ENCODE data around the gene GSTM4. TPM values are rescaled to one million over a fixed set of nuclear protein-coding genes. Genes with fewer than 3 reads are reported as not detected.

GSTM4 gene
- total RNA-seq, 2 experiments from 2014 or later = 18.1 to 20.6 TPM

DNA sequence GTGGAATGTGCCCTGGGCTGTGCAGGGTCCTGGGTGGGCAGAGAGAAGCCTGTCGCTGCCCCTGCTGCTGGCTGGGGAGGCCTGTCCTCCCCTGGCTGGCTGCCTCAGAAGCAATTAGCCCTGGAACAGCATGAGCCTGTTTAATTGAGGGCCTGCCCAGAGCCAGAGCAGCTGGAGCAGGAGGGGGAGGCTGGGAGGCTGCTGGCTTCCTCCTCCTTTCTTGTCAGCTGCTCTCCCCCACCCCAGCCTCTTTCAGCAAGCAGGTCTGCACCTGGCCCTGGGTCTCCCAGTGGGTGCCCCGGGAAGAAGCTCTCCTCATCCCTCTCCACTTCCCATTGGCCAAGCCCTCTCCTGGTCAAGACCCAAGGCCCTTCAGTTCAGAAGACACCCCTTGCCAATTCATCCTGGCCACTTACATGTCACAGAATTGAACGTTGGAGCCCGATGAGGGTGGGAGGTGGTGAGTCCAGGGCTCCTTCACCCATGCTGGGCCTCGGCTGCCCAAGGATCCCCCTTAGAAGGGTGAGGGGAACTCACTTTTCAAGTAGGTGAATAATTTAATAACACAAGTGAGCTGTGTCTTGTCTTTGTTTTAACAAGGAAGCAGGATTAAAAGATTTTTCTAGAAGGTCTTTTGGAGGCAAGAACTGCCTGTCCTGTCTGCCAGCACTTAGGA, 23.1 kb upstream of the GSTM4 start:
- intact Hi-C loops (cut with DNase I, micrococcal nuclease) = no loop called here
- POLR2A ChIA-PET = no interaction called here
- no peaks in the 10 kb centered on the region for H3K9me3 Mint-ChIP-seq (ENCODE audit: low read depth)
- CTCF ChIA-PET = interaction anchor here (0.7 to 15.1 kb wide), 7 partner anchors 7 to 1397 kb away, joined by 3 to 190 read pairs (median 3); partner anchors contain the start of gene GPR61
- H3K27me3 Mint-ChIP-seq = no peaks in the 10 kb centered on the region
- no peak overlapping the region for H3K27ac Mint-ChIP-seq
- H3K4me3 Mint-ChIP-seq = no peak overlapping the region
- ATAC-seq (no peak), DNase-seq (no peak)
- H3K36me3 Mint-ChIP-seq (ENCODE audit: low read depth) = peaks cover 23% of the 10 kb centered on the region
- peaks cover 17% of the 10 kb centered on the region for H3K4me1 Mint-ChIP-seq

DNA sequence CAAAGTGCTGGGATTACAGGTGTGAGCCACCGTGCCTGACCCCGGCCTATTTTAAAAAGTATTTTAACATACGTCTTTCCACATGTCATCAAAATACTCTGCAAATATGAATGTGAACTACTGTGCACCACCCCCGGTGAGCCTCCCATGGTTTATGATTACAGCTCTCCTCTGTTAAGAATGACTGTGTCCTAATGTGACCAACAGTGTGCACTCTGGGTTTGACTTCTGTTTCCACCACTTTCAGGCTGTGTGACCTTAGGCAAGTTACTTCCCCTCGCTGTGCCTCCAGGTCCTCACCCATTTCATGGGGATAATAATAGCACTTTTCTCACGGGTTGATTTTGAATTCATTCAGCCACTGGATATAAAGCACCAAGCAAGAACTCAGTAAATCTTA, 21.6 kb upstream of the GSTM4 start:
- ATAC-seq = peak; percentile 72
- peak; percentile 41 for DNase-seq
- no peaks in the 10 kb centered on the region for H3K9me3 Mint-ChIP-seq (ENCODE audit: low read depth)
- POLR2A ChIA-PET = no interaction called here
- H3K4me3 Mint-ChIP-seq = no peak overlapping the region
- H3K4me1 Mint-ChIP-seq = peaks cover 14% of the 10 kb centered on the region
- H3K27me3 Mint-ChIP-seq = no peaks in the 10 kb centered on the region
- peak overlapping the region; percentile 9 for H3K27ac Mint-ChIP-seq
- CTCF ChIA-PET = interaction anchor here (0.5 to 15.1 kb wide), 4 partner anchors 16 to 105 kb away, joined by 3 to 190 read pairs (median 4); partner anchors contain the start of genes GNAI3 and GPR61
- H3K36me3 Mint-ChIP-seq (ENCODE audit: low read depth) = peaks cover 13% of the 10 kb centered on the region
- intact Hi-C loops (cut with DNase I, micrococcal nuclease) = no loop called here

DNA sequence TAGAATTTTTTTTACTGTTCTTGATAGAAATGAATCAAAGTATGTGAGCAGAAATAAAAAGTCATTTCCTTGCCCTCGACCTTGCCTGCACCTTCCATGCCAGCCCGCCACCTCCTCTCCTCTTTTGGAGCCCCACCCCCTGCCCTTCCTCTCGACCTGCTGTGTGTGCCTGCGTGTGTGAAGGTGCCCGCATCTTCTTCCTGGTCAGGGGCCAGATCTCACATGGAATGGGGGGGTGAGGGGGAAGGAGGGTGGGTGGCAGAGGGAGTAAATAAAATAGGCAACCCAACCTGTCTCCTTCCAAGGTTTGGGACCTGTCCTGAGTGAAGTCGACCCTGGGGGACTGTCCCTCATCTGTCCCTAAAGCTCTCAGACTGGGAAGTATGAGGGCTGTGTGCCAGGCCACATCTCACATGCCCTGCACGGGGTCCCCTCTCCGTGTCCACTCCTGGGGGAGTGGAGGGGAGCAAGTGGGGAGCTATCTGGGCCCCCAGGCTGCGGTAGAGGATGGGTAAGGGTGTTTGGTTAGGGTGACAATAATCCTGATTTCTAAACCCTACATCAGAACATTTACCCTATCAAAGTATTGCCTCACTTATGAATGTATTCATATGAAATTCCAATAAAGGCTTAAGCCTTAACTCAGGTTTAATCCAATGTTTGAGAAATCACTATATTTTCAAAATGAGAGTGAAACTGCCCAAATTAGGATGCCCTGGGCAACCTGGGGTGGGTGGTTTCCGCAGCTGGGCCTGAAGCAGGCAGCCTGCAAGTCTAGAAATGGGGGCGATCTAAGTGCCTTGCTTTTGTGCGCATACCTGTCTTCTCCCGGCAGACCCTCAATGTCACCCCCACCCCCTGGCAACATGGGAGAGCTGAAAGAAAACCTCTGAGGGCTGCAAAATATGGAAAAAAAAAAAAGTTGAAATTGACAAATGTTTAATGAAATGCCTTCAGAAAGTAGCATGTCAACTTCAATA, 20.8 kb upstream of the GSTM4 start:
- H3K4me1 Mint-ChIP-seq = peaks cover 16% of the 10 kb centered on the region
- H3K9me3 Mint-ChIP-seq (ENCODE audit: low read depth) = no peaks in the 10 kb centered on the region
- H3K4me3 Mint-ChIP-seq = no peak overlapping the region
- peaks cover 5% of the 10 kb centered on the region for H3K36me3 Mint-ChIP-seq (ENCODE audit: low read depth)
- intact Hi-C loops (cut with DNase I, micrococcal nuclease) = no loop called here
- ChIA-PET POLR2A (no interaction called here), CTCF (interaction anchor here (0.5 to 15.1 kb wide), 8 partner anchors 11 to 156 kb away, joined by 3 to 190 read pairs (median 4); partner anchors contain the start of genes GNAI3 and GPR61)
- DNase-seq (peak; percentile 53), ATAC-seq (peak; percentile 70)
- peak overlapping the region; percentile 9 for H3K27ac Mint-ChIP-seq
- H3K27me3 Mint-ChIP-seq = no peaks in the 10 kb centered on the region

DNA sequence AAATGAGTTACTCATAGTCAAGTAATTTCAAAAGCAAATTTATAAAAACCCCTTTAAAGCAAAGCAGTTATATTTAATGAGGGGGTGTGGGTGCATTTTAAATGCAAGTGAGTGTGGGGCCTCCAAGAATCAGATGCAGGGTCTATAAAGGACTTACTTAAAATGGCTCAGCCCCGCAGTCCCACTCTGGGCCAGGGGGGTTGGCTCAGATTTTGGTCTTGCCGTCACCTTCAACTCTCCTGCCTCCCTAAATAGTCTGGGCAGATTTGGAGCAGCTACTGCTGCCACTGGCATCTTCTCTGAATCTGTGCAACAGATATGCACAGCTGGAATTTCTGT, 20.1 kb upstream of the GSTM4 start:
- intact Hi-C loops (cut with DNase I, micrococcal nuclease) = no loop called here
- ChIA-PET POLR2A (no interaction called here), CTCF (interaction anchor here (0.7 to 15.1 kb wide), 7 partner anchors 12 to 155 kb away, joined by 3 to 190 read pairs (median 6); partner anchors contain the start of gene GPR61)
- Mint-ChIP-seq H3K27me3 (no peaks in the 10 kb centered on the region), H3K36me3 (ENCODE audit: low read depth) (peaks cover 4% of the 10 kb centered on the region), H3K9me3 (ENCODE audit: low read depth) (no peaks in the 10 kb centered on the region), H3K4me1 (peaks cover 19% of the 10 kb centered on the region), H3K4me3 (no peak overlapping the region), H3K27ac (no peak overlapping the region)
- no peak for ATAC-seq
- DNase-seq = no peak

DNA sequence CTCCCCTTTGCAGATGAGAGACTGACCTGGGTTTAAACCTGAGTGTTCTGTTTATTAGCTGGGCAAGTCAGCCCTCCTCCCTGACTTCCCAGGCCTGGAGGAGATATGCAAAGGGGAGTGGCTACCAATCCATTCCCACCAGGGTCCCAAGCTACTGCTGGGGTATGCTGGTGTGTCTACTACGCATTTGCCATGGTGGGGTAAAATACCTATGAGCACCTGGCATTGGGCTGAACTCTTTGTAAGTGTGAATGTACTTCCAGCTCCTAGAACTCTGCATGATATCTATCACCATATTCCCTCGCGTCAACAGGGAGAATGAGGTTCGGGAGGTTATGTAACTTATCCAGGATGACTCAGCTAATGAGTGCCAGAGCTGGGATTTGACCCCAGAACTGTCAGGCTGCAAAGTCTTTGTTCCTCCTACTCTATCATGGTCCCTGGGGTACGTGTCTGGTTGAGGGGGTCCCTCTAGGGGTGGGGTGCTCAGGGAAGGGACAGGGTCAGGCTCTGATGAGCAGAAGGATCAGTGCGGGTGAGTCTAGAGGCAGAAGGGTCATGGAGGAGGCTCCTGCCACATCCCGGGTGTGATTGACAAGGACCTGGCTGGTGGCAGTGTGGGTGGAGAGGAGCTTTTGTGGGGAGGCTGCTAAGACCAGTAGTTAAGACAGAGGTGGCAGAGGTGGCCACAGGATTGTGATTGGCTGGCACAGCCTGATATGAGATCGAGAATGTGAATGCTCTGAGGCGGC, 19.5 kb upstream of the GSTM4 start:
- Mint-ChIP-seq H3K4me3 (no peak overlapping the region), H3K9me3 (ENCODE audit: low read depth) (no peaks in the 10 kb centered on the region), H3K27ac (no peak overlapping the region), H3K4me1 (peaks cover 19% of the 10 kb centered on the region), H3K27me3 (no peaks in the 10 kb centered on the region), H3K36me3 (ENCODE audit: low read depth) (no peaks in the 10 kb centered on the region)
- intact Hi-C loops (cut with DNase I, micrococcal nuclease) = no loop called here
- no peak for DNase-seq
- CTCF ChIA-PET = interaction anchor here (0.7 to 15.1 kb wide), 8 partner anchors 13 to 154 kb away, joined by 3 to 190 read pairs (median 6); partner anchors contain the start of gene GPR61
- POLR2A ChIA-PET = no interaction called here
- no peak for ATAC-seq

DNA sequence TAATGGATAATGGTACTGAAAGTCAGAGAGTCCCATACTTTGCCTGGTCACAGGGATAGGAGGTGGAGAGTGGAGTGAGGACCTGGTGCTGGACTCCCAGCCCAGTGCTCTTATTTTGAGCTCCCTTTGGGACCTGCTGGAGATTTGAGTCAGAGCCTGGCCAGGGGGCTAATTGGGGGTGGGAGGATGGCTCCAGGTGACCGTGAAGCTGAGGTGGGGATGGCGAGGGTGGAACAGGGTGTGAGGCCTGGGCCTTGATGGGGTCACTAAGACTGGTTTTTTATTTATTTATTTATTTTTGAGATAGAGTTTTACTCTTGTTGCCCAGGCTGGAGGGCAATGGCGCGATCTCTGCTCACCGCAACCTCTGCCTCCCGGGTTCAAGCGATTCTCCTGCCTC, 18.5 kb upstream of the GSTM4 start:
- ChIA-PET POLR2A (no interaction called here), CTCF (interaction anchor here (1.5 to 15.1 kb wide), 6 partner anchors 14 to 145 kb away, joined by 3 to 190 read pairs (median 10); partner anchors contain the start of gene GPR61)
- Mint-ChIP-seq H3K36me3 (ENCODE audit: low read depth) (no peaks in the 10 kb centered on the region), H3K4me1 (peaks cover 19% of the 10 kb centered on the region), H3K9me3 (ENCODE audit: low read depth) (no peaks in the 10 kb centered on the region), H3K4me3 (no peak overlapping the region), H3K27me3 (no peaks in the 10 kb centered on the region), H3K27ac (no peak overlapping the region)
- DNase-seq (no peak), ATAC-seq (no peak)
- intact Hi-C loops (cut with DNase I, micrococcal nuclease) = no loop called here

DNA sequence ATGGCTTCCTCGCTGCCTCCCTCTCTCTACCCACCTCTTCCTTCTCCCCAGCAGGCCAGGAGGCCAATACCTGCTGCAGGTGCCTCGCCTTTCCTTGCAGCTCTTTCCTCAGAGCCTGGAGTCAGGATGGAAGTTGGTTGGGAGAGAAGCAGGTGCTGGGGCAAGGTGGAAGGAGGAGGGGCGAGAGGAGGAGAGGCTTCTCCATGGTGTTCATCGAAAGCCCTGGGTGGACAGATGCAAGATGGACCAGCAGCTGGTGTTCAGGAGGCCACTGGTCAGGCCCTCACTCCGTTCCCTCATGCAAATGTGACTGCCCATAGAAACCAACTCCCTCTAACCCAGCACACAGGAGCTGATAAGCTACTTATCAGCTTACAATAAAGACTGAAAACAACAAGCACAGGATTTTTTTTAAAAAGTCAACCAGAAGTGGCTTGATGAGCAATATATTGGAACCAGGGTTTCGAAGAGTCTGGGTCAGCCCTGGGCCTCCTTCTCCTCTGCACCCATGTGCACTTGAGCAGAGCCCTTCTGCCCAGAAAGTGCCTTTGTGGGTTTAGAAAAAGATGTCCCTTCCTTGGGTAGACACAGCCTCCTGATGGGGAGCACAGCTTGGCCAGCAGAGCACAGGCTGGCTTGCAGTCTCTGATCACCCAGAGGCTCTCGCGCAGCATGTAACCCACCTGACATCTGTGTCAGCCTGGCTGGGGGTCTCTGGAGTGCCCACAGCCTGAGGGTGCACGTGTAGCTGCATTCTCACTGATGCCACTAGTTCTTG, 16.6 kb upstream of the GSTM4 start:
- H3K27ac Mint-ChIP-seq = no peak overlapping the region
- no peaks in the 10 kb centered on the region for H3K27me3 Mint-ChIP-seq
- DNase-seq = no peak
- peaks cover 23% of the 10 kb centered on the region for H3K4me1 Mint-ChIP-seq
- no peaks in the 10 kb centered on the region for H3K36me3 Mint-ChIP-seq (ENCODE audit: low read depth)
- intact Hi-C loops (cut with DNase I, micrococcal nuclease) = no loop called here
- ChIA-PET POLR2A (interaction anchor here (0.6 to 1.7 kb wide), 6 partner anchors 20 to 539 kb away, joined by 3 to 13 read pairs (median 6); partner anchors contain the start of genes AMPD2, GNAI3, GNAT2 and GSTM1), CTCF (interaction anchor here (0.6 to 15.1 kb wide), 43 partner anchors 9 to 695 kb away, joined by 3 to 190 read pairs (median 5); partner anchors contain the start of genes AHCYL1, AMPD2, GNAI3 and GNAT2)
- no peak overlapping the region for H3K4me3 Mint-ChIP-seq
- ATAC-seq = no peak
- no peaks in the 10 kb centered on the region for H3K9me3 Mint-ChIP-seq (ENCODE audit: low read depth)

DNA sequence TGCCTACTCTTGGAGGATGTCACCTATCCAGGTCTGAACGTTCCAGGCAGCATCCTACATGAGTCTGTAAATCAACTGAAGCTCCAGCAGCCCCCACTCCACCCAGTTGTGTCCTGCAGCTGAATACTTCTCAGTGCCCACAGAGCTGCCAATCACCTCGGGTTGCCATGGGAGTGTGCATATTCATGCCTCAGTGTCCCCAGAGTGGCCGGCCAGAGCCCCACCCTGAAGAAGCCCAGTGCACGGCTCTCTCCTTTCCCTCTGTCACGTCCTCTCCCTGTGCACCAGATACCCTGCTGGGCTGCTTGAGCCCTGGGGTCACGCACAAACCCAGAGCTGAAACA, 16.1 kb upstream of the GSTM4 start:
- Mint-ChIP-seq H3K4me3 (no peak overlapping the region), H3K4me1 (peaks cover 18% of the 10 kb centered on the region), H3K27me3 (no peaks in the 10 kb centered on the region), H3K27ac (no peak overlapping the region), H3K36me3 (ENCODE audit: low read depth) (no peaks in the 10 kb centered on the region), H3K9me3 (ENCODE audit: low read depth) (no peaks in the 10 kb centered on the region)
- DNase-seq = no peak
- no peak for ATAC-seq
- POLR2A ChIA-PET = interaction anchor here (0.5 to 1.7 kb wide), 8 partner anchors 20 to 539 kb away, joined by 3 to 13 read pairs (median 5); partner anchors contain the start of genes AMPD2, GNAI3, GNAT2 and GSTM1
- CTCF ChIA-PET = interaction anchor here (0.6 to 15.1 kb wide), 57 partner anchors 9 to 694 kb away, joined by 3 to 190 read pairs (median 5); partner anchors contain the start of genes AHCYL1, AMPD2, GNAI3 and GNAT2
- intact Hi-C loops (cut with DNase I, micrococcal nuclease) = loop anchor here (2.0 kb wide), 2 partner anchors 93 to 345 kb away; partner anchors contain the start of gene AHCYL1 (in 1 of the 2)

DNA sequence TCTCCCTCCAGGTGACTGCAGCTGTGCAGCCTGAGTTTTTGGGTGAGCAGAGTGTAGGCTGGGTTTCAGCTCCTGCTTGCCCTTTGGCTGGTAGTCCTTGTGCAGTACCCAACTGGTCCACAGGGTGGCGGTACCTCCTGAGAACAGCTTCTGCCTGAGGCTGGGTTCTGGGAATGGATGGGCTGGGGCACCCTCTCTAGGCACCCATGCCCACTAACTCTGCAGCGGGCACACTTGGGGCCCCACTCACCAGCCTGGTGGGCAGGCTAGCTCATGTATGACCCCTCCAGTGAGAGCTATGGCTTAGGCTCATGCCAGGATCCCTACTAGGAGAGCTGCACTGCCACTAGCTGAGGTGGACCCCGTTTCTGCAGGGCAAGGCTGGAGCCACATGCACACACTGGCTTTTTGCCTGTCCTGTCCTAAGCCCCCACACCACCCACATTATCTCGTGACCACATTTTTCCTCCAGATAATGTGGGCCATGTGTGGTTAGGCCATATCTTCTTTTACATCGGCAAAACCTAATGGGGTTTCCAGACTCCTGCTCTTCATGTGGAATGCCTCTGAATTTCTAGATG, 15.5 kb upstream of the GSTM4 start:
- Mint-ChIP-seq H3K36me3 (ENCODE audit: low read depth) (no peaks in the 10 kb centered on the region), H3K27ac (no peak overlapping the region), H3K9me3 (ENCODE audit: low read depth) (no peaks in the 10 kb centered on the region), H3K4me1 (peaks cover 12% of the 10 kb centered on the region), H3K4me3 (no peak overlapping the region), H3K27me3 (no peaks in the 10 kb centered on the region)
- ChIA-PET CTCF (interaction anchor here (0.6 to 15.1 kb wide), 65 partner anchors 10 to 694 kb away, joined by 3 to 190 read pairs (median 5); partner anchors contain the start of genes AHCYL1, AMPD2, GNAI3 and GNAT2), POLR2A (interaction anchor here (0.5 to 1.7 kb wide), 8 partner anchors 21 to 540 kb away, joined by 3 to 13 read pairs (median 5); partner anchors contain the start of genes AMPD2, GNAI3, GNAT2 and GSTM1)
- peak; percentile 78 for ATAC-seq
- DNase-seq = peak; percentile 95
- intact Hi-C loops (cut with DNase I, micrococcal nuclease) = loop anchor here (2.0 kb wide), 2 partner anchors 94 to 344 kb away; partner anchors contain the start of gene AHCYL1 (in 1 of the 2)
